ENCODE measurements around the gene SEMA5A.

SEMA5A gene

GRCh38 chr5:9551567-9552537, 6.0 kb upstream of the SEMA5A start:
- in situ Hi-C loops (cut with MboI; ENCODE audit: low sequenced_read_pairs), result no loop called here

- in situ Hi-C loops (cut with MboI; ENCODE audit: low sequenced_read_pairs), result no loop called here
Measured at GRCh38 chr5:9549941-9550340, 4.1 kb upstream of the SEMA5A start.

- in situ Hi-C loops (cut with MboI; ENCODE audit: low sequenced_read_pairs), result no loop called here
Measured at GRCh38 chr5:9547122-9547947, 1.5 kb upstream of the SEMA5A start.

GRCh38 chr5:9545136-9545991, 511 bp downstream of the SEMA5A start:
- in situ Hi-C loops (cut with MboI; ENCODE audit: low sequenced_read_pairs), result no loop called here

DNA sequence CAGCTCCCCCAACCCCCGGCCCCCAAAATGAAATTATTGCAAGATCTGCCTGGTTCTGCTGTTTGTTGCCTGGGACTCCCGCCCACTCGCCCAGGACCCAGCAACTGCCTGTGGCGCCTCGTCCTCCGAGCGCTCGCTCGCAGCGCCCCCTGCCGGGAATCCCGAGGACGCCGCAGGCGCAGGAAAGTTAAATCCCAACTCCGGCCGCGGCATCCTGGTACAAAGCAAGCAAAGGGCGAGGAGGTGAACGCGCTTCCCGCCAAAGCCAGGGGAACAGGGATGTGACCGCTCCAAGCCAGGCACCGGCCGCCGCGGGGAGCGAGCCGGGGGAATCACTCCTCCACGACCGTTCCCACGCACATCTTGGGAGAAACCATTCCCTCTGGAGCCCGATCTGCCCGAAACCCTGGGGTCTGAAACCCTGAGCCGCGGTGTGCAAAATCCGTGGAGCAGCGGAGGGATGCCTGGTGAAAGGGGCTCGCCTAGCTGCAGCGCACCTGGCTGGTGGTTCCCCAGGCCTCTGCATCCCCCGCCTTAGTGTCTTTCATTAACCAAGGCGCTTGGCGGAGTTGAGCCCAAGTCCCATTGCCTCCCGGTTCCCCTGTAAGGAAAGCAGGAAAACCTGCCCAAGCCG, 1.3 kb downstream of the SEMA5A start:
- in situ Hi-C loops (cut with MboI; ENCODE audit: low sequenced_read_pairs), result no loop called here

- in situ Hi-C loops (cut with MboI; ENCODE audit: low sequenced_read_pairs), result no loop called here
Measured at GRCh38 chr5:9544056-9544455, 1.8 kb downstream of the SEMA5A start.

GRCh38 chr5:9543311-9543920, 2.5 kb downstream of the SEMA5A start:
- in situ Hi-C loops (cut with MboI; ENCODE audit: low sequenced_read_pairs), result no loop called here

DNA sequence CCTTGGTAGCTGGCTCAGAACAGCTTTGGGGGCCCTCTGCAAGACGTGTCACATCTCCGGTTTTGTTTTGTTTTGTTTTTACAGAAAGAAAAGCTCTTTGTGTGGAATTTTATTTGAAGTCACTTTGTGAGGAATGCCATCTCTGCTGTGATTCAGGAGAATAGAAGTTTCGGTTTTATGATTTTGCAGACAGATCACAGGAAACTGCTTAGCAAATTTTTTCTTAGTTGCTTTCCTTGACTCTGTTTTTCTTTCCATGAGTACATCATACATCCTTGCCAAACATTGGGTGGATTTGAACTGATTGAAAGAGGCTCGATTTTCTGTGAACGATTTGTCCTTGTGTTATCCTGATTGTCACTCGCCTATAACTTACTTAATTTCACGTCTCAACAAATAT, 5.1 kb downstream of the SEMA5A start:
- in situ Hi-C loops (cut with MboI; ENCODE audit: low sequenced_read_pairs), result no loop called here

GRCh38 chr5:9538504-9538903, 7.4 kb downstream of the SEMA5A start:
- in situ Hi-C loops (cut with MboI; ENCODE audit: low sequenced_read_pairs), result no loop called here

DNA sequence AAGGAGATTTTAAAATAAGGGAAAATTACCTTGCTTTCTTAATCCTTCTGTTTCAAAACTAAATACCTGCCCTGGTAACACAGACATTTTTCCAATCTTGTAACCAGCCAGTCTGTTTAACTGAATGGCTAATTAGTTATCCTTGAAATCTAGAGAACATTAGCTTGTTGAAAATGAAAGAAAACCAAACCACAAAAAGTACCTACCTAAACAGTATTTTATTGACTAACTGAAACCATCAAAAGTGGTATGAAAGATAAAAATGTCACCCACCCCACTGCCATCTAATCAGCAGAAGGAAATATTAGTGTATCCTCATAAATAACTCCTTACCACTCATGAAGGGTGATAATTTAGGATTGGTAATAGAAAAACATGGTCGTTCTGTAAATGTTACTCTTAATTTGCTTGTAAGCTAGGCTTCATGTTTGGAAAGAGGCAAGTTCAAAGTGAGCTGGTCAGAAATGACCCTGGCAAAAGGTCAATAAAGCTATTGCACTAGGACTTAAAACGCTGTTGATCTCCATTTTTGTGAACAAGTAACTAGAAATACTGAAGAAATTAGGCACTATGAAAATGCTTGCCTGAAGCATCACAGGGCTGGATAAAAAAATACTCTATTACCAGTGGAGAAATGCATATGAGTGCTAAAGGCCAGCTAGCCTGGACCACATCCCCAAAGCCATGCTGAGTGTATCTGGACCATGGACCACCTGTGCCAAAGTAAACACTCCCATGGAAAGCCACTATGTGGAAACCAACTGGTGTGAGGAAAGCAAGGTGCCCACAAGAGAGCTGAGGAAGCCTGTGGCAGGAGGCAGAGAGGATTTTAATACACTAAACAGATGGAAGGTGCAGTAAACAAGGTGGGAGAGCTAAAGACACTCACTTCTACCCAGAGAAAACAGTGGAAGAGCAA, 8.4 kb downstream of the SEMA5A start:
- in situ Hi-C loops (cut with MboI; ENCODE audit: low sequenced_read_pairs), result no loop called here

DNA sequence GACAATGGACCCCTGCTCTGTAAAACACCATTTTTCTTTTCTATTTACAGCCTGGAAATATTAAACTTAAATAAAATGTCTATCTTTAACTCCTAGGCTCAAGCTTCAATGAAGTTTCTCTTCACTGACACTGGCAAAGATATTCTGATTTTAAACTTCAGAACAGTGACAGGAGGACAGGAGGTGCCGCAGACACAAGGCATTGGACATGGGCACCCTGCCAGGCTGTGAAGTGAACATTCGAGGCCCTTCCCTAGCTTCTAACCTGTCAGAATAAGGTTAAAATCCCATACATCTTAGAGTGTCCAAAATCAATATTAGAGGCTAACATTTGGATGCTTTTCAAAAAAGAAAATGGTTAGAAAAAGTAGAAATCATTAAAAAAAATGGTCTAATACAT, 9.2 kb downstream of the SEMA5A start:
- in situ Hi-C loops (cut with MboI; ENCODE audit: low sequenced_read_pairs), result no loop called here

DNA sequence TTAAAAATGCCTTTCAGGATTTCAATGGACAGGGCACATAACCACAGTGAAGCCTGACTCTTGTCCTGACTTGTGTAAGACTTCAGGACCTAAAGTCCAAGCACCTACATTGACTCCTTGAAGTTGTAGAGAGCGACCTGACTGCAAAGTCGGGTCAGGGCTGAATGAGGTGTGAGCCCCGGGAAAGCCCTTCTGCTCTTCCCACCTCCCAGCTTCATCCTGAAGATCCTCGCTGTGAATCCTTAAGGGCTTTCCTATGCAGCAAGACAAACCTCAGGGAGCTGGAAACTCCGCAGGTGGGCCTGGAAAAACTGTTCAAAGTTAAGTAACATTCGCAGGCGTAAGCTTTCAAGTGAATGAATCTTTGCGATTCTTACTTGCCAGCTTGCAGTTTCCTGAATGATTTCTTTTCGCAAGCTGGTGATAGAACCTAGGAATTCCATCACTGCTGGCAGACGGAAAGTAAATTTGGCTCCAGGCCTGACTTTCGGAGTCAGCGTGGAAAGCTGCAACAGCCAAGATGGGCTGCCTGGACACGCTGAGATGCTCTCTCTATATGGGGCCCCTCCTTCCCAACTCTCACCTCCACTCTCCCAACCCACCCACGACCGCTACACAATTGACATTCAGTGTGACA, 10.9 kb downstream of the SEMA5A start:
- in situ Hi-C loops (cut with MboI; ENCODE audit: low sequenced_read_pairs), result no loop called here

DNA sequence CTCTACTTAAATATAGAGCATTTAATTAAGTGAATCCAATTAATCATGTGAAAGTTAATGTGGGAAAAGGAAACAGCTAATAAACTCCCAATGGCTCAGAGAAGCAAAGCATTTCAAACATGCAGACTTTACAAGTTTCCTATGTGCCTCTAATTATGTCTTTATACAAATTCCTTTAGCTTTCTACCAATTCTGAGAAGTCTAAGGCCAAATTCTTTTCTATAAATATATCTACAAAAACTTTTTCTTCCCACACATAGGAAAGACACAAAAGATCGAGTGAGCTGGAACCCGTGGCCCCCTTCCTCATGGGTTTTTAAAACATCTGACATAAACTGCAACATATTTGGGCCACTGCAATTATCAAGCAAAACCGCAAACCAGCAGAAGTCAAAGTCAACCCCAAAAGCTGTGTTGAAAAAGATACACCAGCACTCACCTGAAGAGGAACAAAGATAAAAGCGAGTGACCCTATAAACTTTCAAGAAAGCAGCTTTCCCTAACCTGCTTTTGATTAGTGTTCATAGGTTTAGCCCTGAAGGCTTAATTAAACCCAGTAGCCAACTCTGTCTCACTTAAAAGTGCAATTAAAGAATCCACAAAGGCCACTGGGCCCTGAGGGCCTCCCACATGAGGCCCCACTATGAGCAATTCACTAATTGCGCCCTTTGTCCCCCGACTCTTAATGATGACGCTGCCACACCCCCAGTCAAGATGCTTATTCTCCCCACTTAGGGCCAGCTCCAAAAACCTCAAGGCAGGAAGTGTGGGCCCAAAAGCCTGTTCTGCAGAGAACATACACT, 12.1 kb downstream of the SEMA5A start:
- in situ Hi-C loops (cut with MboI; ENCODE audit: low sequenced_read_pairs), result no loop called here

- in situ Hi-C loops (cut with MboI; ENCODE audit: low sequenced_read_pairs), result no loop called here
Measured at GRCh38 chr5:9533096-9533495, 12.8 kb downstream of the SEMA5A start.

DNA sequence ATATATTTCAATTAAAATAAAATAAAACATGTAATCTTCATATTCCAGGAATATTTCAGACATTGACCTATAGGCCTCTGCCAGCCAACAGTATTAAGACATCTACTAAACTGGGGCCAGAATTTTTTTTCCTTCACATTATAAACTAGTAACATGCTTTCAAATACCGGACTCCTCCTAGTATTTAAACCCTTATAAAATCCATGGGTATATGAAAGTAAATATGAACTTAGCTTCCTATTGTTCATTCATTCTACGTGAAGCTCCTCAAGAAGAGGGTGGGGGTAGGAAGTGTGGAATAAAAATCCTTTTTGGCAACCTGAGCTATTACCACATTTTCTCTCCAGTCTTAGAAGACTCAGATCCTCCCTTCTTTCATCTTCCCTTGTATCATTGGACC, 16.4 kb downstream of the SEMA5A start:
- in situ Hi-C loops (cut with MboI; ENCODE audit: low sequenced_read_pairs), result no loop called here

GRCh38 chr5:9529041-9529480, 16.8 kb downstream of the SEMA5A start:
- in situ Hi-C loops (cut with MboI; ENCODE audit: low sequenced_read_pairs), result no loop called here

DNA sequence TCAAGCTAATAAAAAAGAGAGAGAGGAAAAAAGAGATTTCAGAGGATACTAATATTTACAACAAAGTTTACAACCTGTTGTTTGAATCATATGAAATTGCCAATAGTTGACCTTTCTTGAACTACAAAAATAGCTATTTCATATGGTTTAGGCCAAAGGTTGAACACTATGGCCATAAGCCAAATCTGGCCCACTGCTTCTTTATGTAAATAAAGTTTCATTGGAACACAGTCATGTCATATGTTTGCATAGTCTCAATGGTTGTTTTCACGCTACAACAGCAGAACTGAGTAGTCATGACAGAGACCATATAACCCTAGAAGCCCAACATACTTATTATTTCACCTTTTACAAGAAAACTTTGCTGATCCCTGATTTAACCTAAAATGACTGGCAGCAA, 20.9 kb downstream of the SEMA5A start:
- in situ Hi-C loops (cut with MboI; ENCODE audit: low sequenced_read_pairs), result no loop called here

Measured in HL-60/S4 treated with phorbol 12-myristate 13-acetate at 8.2 ng/mL for 4 days and 3 days (cell line).